Suppressor macrophage treated with lipopolysaccharide for 1 hour (primary cell): Measurements from ENCODE around the gene FAM131B.

ENCODE experiments used
- DNase-seq, 3 donors: peaks; one replicate each; pipeline ENCODE4 v3.0.0-alpha.2; 2020 to 2022

Gene FAM131B

GRCh38 chr7:143320620-143321019 is 41.9 kb downstream of the FAM131B start:
- no peak for DNase-seq

GRCh38 chr7:143318661-143319060 is 43.9 kb downstream of the FAM131B start:
- peak; percentile 58 to 62 (median 61) for DNase-seq

GRCh38 chr7:143316492-143316891 is 46.0 kb downstream of the FAM131B start:
- DNase-seq, result peak in 1 of 3 donors; percentile 30

GRCh38 chr7:143315776-143316175 is 46.7 kb downstream of the FAM131B start, which contains the start of gene CLCN1:
TSS of gene CLCN1 (plus strand) at chr7:143316111. CDS start at chr7:143316213, 102 bp downstream.
- DNase-seq, result peak; percentile 38 to 63 (median 56)

- DNase-seq, result peak; percentile 46 to 70 (median 65)
Observed at GRCh38 chr7:143314127-143314526, 48.4 kb downstream of the FAM131B start.

GRCh38 chr7:143308632-143309031 is 53.9 kb downstream of the FAM131B start:
- no peak for DNase-seq

GRCh38 chr7:143305423-143306070 is 57.0 kb downstream of the FAM131B start:
- DNase-seq, result peak; percentile 76 to 89 (median 81)

- DNase-seq, result no peak
Observed at GRCh38 chr7:143304938-143305337, 57.6 kb downstream of the FAM131B start.

- DNase-seq, result no peak
Observed at GRCh38 chr7:143303733-143304132, 58.8 kb downstream of the FAM131B start.
